ENCODE results near the gene GHRL.
"Not testable (repeated sequence)": the region's sequence is repeated elsewhere in the genome, so short reads cannot be mapped to it uniquely, and the experiment has no call there.

Gene GHRL

GRCh38 chr3:10268116-10268515 is 24.6 kb downstream of the GHRL start:
- Histone ChIP-seq H3K9ac (ENCODE audit: low read depth, low read length, poor library complexity) (no peak overlapping the region), H2AFZ (ENCODE audit: low read length) (no peak overlapping the region), H3K27ac (replicated peaks; ENCODE audit: low read length) (no peak overlapping the region), H3K27me3 (ENCODE audit: control insufficient read depth in 3 of 3, insufficient read depth in 3 of 3, low read depth in 1 of 3, low read length in 3 of 3) (no peaks in the 10 kb centered on the region), H3K79me1 (ENCODE audit: low read depth, low read length) (peaks cover 3% of the 10 kb centered on the region), H2BK120ac (ENCODE audit: low read depth, low read length) (no peak overlapping the region), H3K36me3 (replicated peaks in 1 of 2; ENCODE audit: control insufficient read depth in 2 of 2, insufficient read depth in 2 of 2, low read length in 2 of 2) (peaks cover 13 to 90% of the 10 kb centered on the region in 2 donors), H3K18ac (ENCODE audit: low read length) (no peak overlapping the region), H3K4ac (ENCODE audit: low read length) (no peak overlapping the region), H3K23ac (ENCODE audit: low read depth, low read length, poor library complexity) (no peak overlapping the region), H3K4me1 (ENCODE audit: control insufficient read depth in 2 of 2, insufficient read depth in 1 of 2, low read depth in 1 of 2, low read length in 2 of 2) (peaks cover 0 to 3% of the 10 kb centered on the region in 2 donors), H2BK5ac (ENCODE audit: low read length) (no peak overlapping the region), H3K4me3 (ENCODE audit: low read length in 2 of 2) (no peak overlapping the region), H4K8ac (ENCODE audit: low read depth, low read length) (no peak overlapping the region), H3K4me2 (ENCODE audit: insufficient read depth, low read length, poor library complexity, severe bottlenecking) (no peak overlapping the region), H2BK15ac (ENCODE audit: low read length) (no peak overlapping the region), H2BK12ac (ENCODE audit: low read length) (no peak overlapping the region), H3K14ac (ENCODE audit: low read length) (no peak overlapping the region), H4K91ac (ENCODE audit: low read depth, low read length, poor library complexity) (no peak overlapping the region), H2AK5ac (ENCODE audit: low read depth, low read length) (no peak overlapping the region), H3K9me3 (replicated peaks in 1 of 2; ENCODE audit: control insufficient read depth in 2 of 2, insufficient read depth in 1 of 2, low read depth in 1 of 2, low read length in 2 of 2) (no peaks in the 10 kb centered on the region)
- no peak for DNase-seq (ENCODE audit: low spot score)

- H2BK12ac ChIP-seq (ENCODE audit: low read length); H3K4me1 ChIP-seq (ENCODE audit: control insufficient read depth in 2 of 2, insufficient read depth in 1 of 2, low read depth in 1 of 2, low read length in 2 of 2); H3K9ac ChIP-seq (ENCODE audit: low read depth, low read length, poor library complexity); H2AK5ac ChIP-seq (ENCODE audit: low read depth, low read length); H3K9me3 ChIP-seq (replicated peaks in 1 of 2; ENCODE audit: control insufficient read depth in 2 of 2, insufficient read depth in 1 of 2, low read depth in 1 of 2, low read length in 2 of 2); H2BK5ac ChIP-seq (ENCODE audit: low read length); H3K4me2 ChIP-seq (ENCODE audit: insufficient read depth, low read length, poor library complexity, severe bottlenecking); H3K23ac ChIP-seq (ENCODE audit: low read depth, low read length, poor library complexity); H2AFZ ChIP-seq (ENCODE audit: low read length); H4K8ac ChIP-seq (ENCODE audit: low read depth, low read length); H3K79me1 ChIP-seq (ENCODE audit: low read depth, low read length); H3K4ac ChIP-seq (ENCODE audit: low read length); H3K18ac ChIP-seq (ENCODE audit: low read length); H3K14ac ChIP-seq (ENCODE audit: low read length); H2BK120ac ChIP-seq (ENCODE audit: low read depth, low read length); DNase-seq (ENCODE audit: low spot score); H2BK15ac ChIP-seq (ENCODE audit: low read length); H3K4me3 ChIP-seq (ENCODE audit: low read length in 2 of 2); H3K27me3 ChIP-seq (ENCODE audit: control insufficient read depth in 3 of 3, insufficient read depth in 3 of 3, low read depth in 1 of 3, low read length in 3 of 3); H4K91ac ChIP-seq (ENCODE audit: low read depth, low read length, poor library complexity); H3K27ac ChIP-seq (replicated peaks; ENCODE audit: low read length): not testable (repeated sequence)
- peaks cover 13 to 91% of the 10 kb centered on the region in 2 donors for H3K36me3 ChIP-seq (replicated peaks in 1 of 2; ENCODE audit: control insufficient read depth in 2 of 2, insufficient read depth in 2 of 2, low read length in 2 of 2)
- WGBS, 2 donors (ENCODE audit: extremely low coverage in 2 of 2, insufficient read length in 2 of 2, insufficient replicate concordance in 1 of 2) = no CpG with 5 or more reads among the region's 7 CpGs
Measured at GRCh38 chr3:10266936-10267335, 25.8 kb downstream of the GHRL start.

- no CpG with 5 or more reads among the region's 2 CpGs for WGBS, 2 donors (ENCODE audit: extremely low coverage in 2 of 2, insufficient read length in 2 of 2, insufficient replicate concordance in 1 of 2)
Measured at GRCh38 chr3:10265833-10266232, 26.9 kb downstream of the GHRL start.

GRCh38 chr3:10263646-10264363 is 28.9 kb downstream of the GHRL start:
- H3K79me1 ChIP-seq (ENCODE audit: low read depth, low read length) = peaks cover 1% of the 10 kb centered on the region
- no peak overlapping the region for H4K8ac ChIP-seq (ENCODE audit: low read depth, low read length)
- H3K4me2 ChIP-seq (ENCODE audit: insufficient read depth, low read length, poor library complexity, severe bottlenecking) = no peak overlapping the region
- no peak overlapping the region for H3K23ac ChIP-seq (ENCODE audit: low read depth, low read length, poor library complexity)
- H2BK12ac ChIP-seq (ENCODE audit: low read length) = no peak overlapping the region
- no peak overlapping the region for H3K18ac ChIP-seq (ENCODE audit: low read length)
- H2BK15ac ChIP-seq (ENCODE audit: low read length) = no peak overlapping the region
- no peak overlapping the region for H4K91ac ChIP-seq (ENCODE audit: low read depth, low read length, poor library complexity)
- no peak overlapping the region for H3K27ac ChIP-seq (replicated peaks; ENCODE audit: low read length)
- no peak overlapping the region for H3K4ac ChIP-seq (ENCODE audit: low read length)
- H3K4me3 ChIP-seq (ENCODE audit: low read length in 2 of 2) = no peak overlapping the region
- H3K14ac ChIP-seq (ENCODE audit: low read length) = no peak overlapping the region
- no peak overlapping the region for H2AK5ac ChIP-seq (ENCODE audit: low read depth, low read length)
- H2BK5ac ChIP-seq (ENCODE audit: low read length) = no peak overlapping the region
- no peaks in the 10 kb centered on the region for H3K9me3 ChIP-seq (replicated peaks in 1 of 2; ENCODE audit: control insufficient read depth in 2 of 2, insufficient read depth in 1 of 2, low read depth in 1 of 2, low read length in 2 of 2)
- no peak overlapping the region for H3K9ac ChIP-seq (ENCODE audit: low read depth, low read length, poor library complexity)
- H3K27me3 ChIP-seq (ENCODE audit: control insufficient read depth in 3 of 3, insufficient read depth in 3 of 3, low read depth in 1 of 3, low read length in 3 of 3) = no peaks in the 10 kb centered on the region
- peaks cover 0 to 3% of the 10 kb centered on the region in 2 donors for H3K4me1 ChIP-seq (ENCODE audit: control insufficient read depth in 2 of 2, insufficient read depth in 1 of 2, low read depth in 1 of 2, low read length in 2 of 2)
- H2BK120ac ChIP-seq (ENCODE audit: low read depth, low read length) = no peak overlapping the region
- H3K36me3 ChIP-seq (replicated peaks in 1 of 2; ENCODE audit: control insufficient read depth in 2 of 2, insufficient read depth in 2 of 2, low read length in 2 of 2) = peaks cover 8 to 90% of the 10 kb centered on the region in 2 donors
- H2AFZ ChIP-seq (ENCODE audit: low read length) = no peak overlapping the region
- no CpG with 5 or more reads among the region's 12 CpGs for WGBS, 2 donors (ENCODE audit: extremely low coverage in 2 of 2, insufficient read length in 2 of 2, insufficient replicate concordance in 1 of 2)
- DNase-seq (ENCODE audit: low spot score) = no peak

More at GRCh38 chr3:10265833-10266232, 26.9 kb downstream of the GHRL start:
- Histone ChIP-seq H3K27me3 (ENCODE audit: control insufficient read depth in 3 of 3, insufficient read depth in 3 of 3, low read depth in 1 of 3, low read length in 3 of 3) (no peaks in the 10 kb centered on the region), H2BK12ac (ENCODE audit: low read length) (no peak overlapping the region), H2BK120ac (ENCODE audit: low read depth, low read length) (no peak overlapping the region), H3K4ac (ENCODE audit: low read length) (no peak overlapping the region), H4K8ac (ENCODE audit: low read depth, low read length) (no peak overlapping the region), H3K14ac (ENCODE audit: low read length) (no peak overlapping the region), H3K4me1 (ENCODE audit: control insufficient read depth in 2 of 2, insufficient read depth in 1 of 2, low read depth in 1 of 2, low read length in 2 of 2) (peaks cover 0 to 3% of the 10 kb centered on the region in 2 donors), H4K91ac (ENCODE audit: low read depth, low read length, poor library complexity) (no peak overlapping the region), H3K9me3 (replicated peaks in 1 of 2; ENCODE audit: control insufficient read depth in 2 of 2, insufficient read depth in 1 of 2, low read depth in 1 of 2, low read length in 2 of 2) (no peaks in the 10 kb centered on the region), H3K18ac (ENCODE audit: low read length) (no peak overlapping the region), H3K9ac (ENCODE audit: low read depth, low read length, poor library complexity) (no peak overlapping the region), H3K4me2 (ENCODE audit: insufficient read depth, low read length, poor library complexity, severe bottlenecking) (no peak overlapping the region), H2BK15ac (ENCODE audit: low read length) (no peak overlapping the region), H3K36me3 (replicated peaks in 1 of 2; ENCODE audit: control insufficient read depth in 2 of 2, insufficient read depth in 2 of 2, low read length in 2 of 2) (peaks cover 15 to 90% of the 10 kb centered on the region in 2 donors), H2AK5ac (ENCODE audit: low read depth, low read length) (no peak overlapping the region), H3K27ac (replicated peaks; ENCODE audit: low read length) (no peak overlapping the region), H2BK5ac (ENCODE audit: low read length) (no peak overlapping the region), H2AFZ (ENCODE audit: low read length) (no peak overlapping the region), H3K4me3 (ENCODE audit: low read length in 2 of 2) (no peak overlapping the region), H3K79me1 (ENCODE audit: low read depth, low read length) (peaks cover 4% of the 10 kb centered on the region), H3K23ac (ENCODE audit: low read depth, low read length, poor library complexity) (no peak overlapping the region)
- no peak for DNase-seq (ENCODE audit: low spot score)

All from neuronal stem cell (in vitro differentiated cells).